Stimulated activated CD8-positive, alpha-beta memory T cell treated with anti-CD3 and anti-CD28 coated beads, Interleukin-2, amount 100 ng/mL, for 1 hour (primary cell): ENCODE data around the gene TSPAN14.
"Not testable (repeated sequence)": the region's sequence is repeated elsewhere in the genome, so short reads cannot be mapped to it uniquely, and the experiment has no call there.

ENCODE experiments used
- DNase-seq, 2 donors: peaks; one replicate each; pipeline ENCODE4 v3.0.0-alpha.2; 2020; ENCODE audit warnings: low read depth in 2 of 2

Gene TSPAN14

GRCh38 chr10:80453842-80454512 lies at the start of gene TSPAN14:
Gene TSPAN14, plus strand, starts transcription at chr10:80454310. Its CDS starts 34,924 bp downstream, at chr10:80489234.
- DNase-seq = peak; percentile 48 to 54

GRCh38 chr10:80405035-80405434 lies 49.1 kb upstream of the TSPAN14 start:
- DNase-seq = no peak

GRCh38 chr10:80405626-80406025 lies 48.5 kb upstream of the TSPAN14 start:
- DNase-seq = no peak

- DNase-seq = no peak
These were observed 47.9 kb upstream of the TSPAN14 start for GRCh38 chr10:80406204-80406603.

GRCh38 chr10:80407812-80408241 lies 46.3 kb upstream of the TSPAN14 start:
- DNase-seq = no peak

GRCh38 chr10:80408242-80409101 lies 45.6 kb upstream of the TSPAN14 start, which contains the start of gene PRXL2A:
Gene PRXL2A, plus strand, starts transcription at chr10:80408551. Its CDS starts 11,917 bp downstream, at chr10:80420468.
- peak; percentile 66 for DNase-seq

GRCh38 chr10:80409121-80409520 lies 45.0 kb upstream of the TSPAN14 start:
- DNase-seq = no peak

GRCh38 chr10:80410122-80410521 lies 44.0 kb upstream of the TSPAN14 start:
- no peak for DNase-seq

GRCh38 chr10:80410578-80411145 lies 43.4 kb upstream of the TSPAN14 start:
- no peak for DNase-seq

GRCh38 chr10:80411267-80411668 lies 42.8 kb upstream of the TSPAN14 start:
- DNase-seq = no peak

- no peak for DNase-seq
These were observed 42.4 kb upstream of the TSPAN14 start for GRCh38 chr10:80411681-80412220.

- no peak for DNase-seq
These were observed 41.6 kb upstream of the TSPAN14 start for GRCh38 chr10:80412486-80412885.

GRCh38 chr10:80413271-80413996 lies 40.7 kb upstream of the TSPAN14 start:
- no peak for DNase-seq

- DNase-seq = no peak
These were observed 39.8 kb upstream of the TSPAN14 start for GRCh38 chr10:80414142-80414895.

- DNase-seq = no peak
These were observed 38.2 kb upstream of the TSPAN14 start for GRCh38 chr10:80415734-80416478.

- DNase-seq = no peak
These were observed 37.5 kb upstream of the TSPAN14 start for GRCh38 chr10:80416479-80417098.

- DNase-seq = not testable (repeated sequence)
These were observed 36.9 kb upstream of the TSPAN14 start for GRCh38 chr10:80417256-80417655.

GRCh38 chr10:80421050-80421706 lies 32.9 kb upstream of the TSPAN14 start:
- no peak for DNase-seq
